Fibroblast of lung (primary cell): Measurements from ENCODE around the gene COBL.

Experiments
- CTCF ChIP-seq, 2 donors: IDR thresholded peaks in 1 of 2; conservative IDR thresholded peaks in 1 of 2; 1 replicate in 1 of 2; 2 replicates in 1 of 2; pipeline ENCODE4 v1.5.1; 2011 to 2012; ENCODE audit warnings: low read length in 2 of 2, control low read depth in 1 of 2, inconsistent platforms in 1 of 2, low read depth in 1 of 2, mild to moderate bottlenecking in 1 of 2
- EZH2 ChIP-seq: IDR thresholded peaks from 2 replicates; pipeline ENCODE4 v1.5.1; 2012; ENCODE audit warnings: low read length, control low read depth, mild to moderate bottlenecking; ENCODE audit errors: missing control alignments

GRCh38 chr7:51227861-51228260 is 88.7 kb downstream of the COBL start:
- TF ChIP-seq EZH2 (no peak), CTCF (conservative IDR thresholded peaks at IDR 0.05 in 1 of 2, IDR thresholded peaks at IDR 0.05 in 1 of 2; ENCODE audit: low read depth in 1 of 2, low read length in 2 of 2) (no peak)
